Left colon (tissue), 2 donors: ENCODE measurements around the gene PTGDR. TPM values are rescaled to one million over a fixed set of nuclear protein-coding genes. Genes with fewer than 3 reads are reported as not detected.

Source experiments
- ATAC-seq: fragments of 200-7000 bp; cut with Tn5 transposase; one replicate; pipeline ENCODE4 v1.9.1; 2020; ENCODE audit warnings: mild to moderate bottlenecking, moderate library complexity
- DNase-seq, 2 donors: peaks; one replicate each; pipeline ENCODE4 v3.0.0-alpha.2; 2020
- intact Hi-C, 2 donors: fragments of 100-400 bp; cut with DNase I in 1 of 2; cut with micrococcal nuclease in 1 of 2; formaldehyde crosslinking; loops; one replicate each; pipeline versions ENCODE4 v1.11.2 to v1.14.0; 2022; cut with DNase I, micrococcal nuclease
- long read RNA-seq: library from polyadenylated mRNA; unstranded; transcript quantifications from one replicate; pipeline ENCODE4 v2.0.0, GENCODE V29; 2021
- total RNA-seq, 2 donors: library from RNA; stranded (reverse); fragmentation: NEBNext Ultra II Directional; extraction: Animal tissue kit (Norgen Biotek cat#: 25700); gene quantifications; one replicate each; pipeline ENCODE4 v1.2.1, GENCODE V29; 2021
- donor health status: DM: no; HTN: no; CAD: no.
- donor health status: DM: yes; HTN: yes; CAD: no.

Gene PTGDR
- 10 to 100 TPM; 18.4 to 19.6 TPM for total RNA-seq
- long read RNA-seq, transcript PTGDR-201 (2 exons, 2,942 nt) = major isoform, 20 of 27 reads
- long read RNA-seq, partial matches to known transcripts = 0 of 27 reads
- long read RNA-seq, other reads (novel, unspliced or antisense) = 5 of 27 reads

GRCh38 chr14:52267501-52268278 is at the start of gene PTGDR:
PTGDR (plus strand) TSS chr14:52267698; CDS start chr14:52267815, 117 bp downstream.
- intact Hi-C loops = no loop called here
- peak; percentile 80 to 84 for DNase-seq
- ATAC-seq = peak; percentile 88

- ATAC-seq (no peak), DNase-seq (no peak)
- intact Hi-C loops = loop anchor here in 1 of 2 donors (10.0 kb wide), 1 partner anchor 305 kb away; no protein-coding TSS in a partner anchor
Measured at GRCh38 chr14:52219488-52220084, 47.9 kb upstream of the PTGDR start.

- peak; percentile 69 for ATAC-seq
- DNase-seq = no peak
- intact Hi-C loops = loop anchor here in 1 of 2 donors (10.0 kb wide), 1 partner anchor 306 kb away; no protein-coding TSS in a partner anchor
Measured at GRCh38 chr14:52220924-52221811, 46.3 kb upstream of the PTGDR start.

GRCh38 chr14:52222901-52223300 is 44.6 kb upstream of the PTGDR start:
- DNase-seq = no peak
- intact Hi-C loops = loop anchor here in 1 of 2 donors (10.0 kb wide), 1 partner anchor 308 kb away; no protein-coding TSS in a partner anchor
- peak; percentile 21 for ATAC-seq

- peak; percentile 81 for ATAC-seq
- peak; percentile 36 to 54 for DNase-seq
- intact Hi-C loops = loop anchor here in 1 of 2 donors (10.0 kb wide), 1 partner anchor 313 kb away; no protein-coding TSS in a partner anchor
Measured at GRCh38 chr14:52227619-52228222, 39.8 kb upstream of the PTGDR start.

- intact Hi-C loops = no loop called here
- DNase-seq = no peak
- ATAC-seq = peak; percentile 74
Measured at GRCh38 chr14:52233693-52234092, 33.8 kb upstream of the PTGDR start.

GRCh38 chr14:52235434-52235833 is 32.1 kb upstream of the PTGDR start:
- DNase-seq = no peak
- no peak for ATAC-seq
- intact Hi-C loops = no loop called here

- intact Hi-C loops = no loop called here
- DNase-seq = no peak
- no peak for ATAC-seq
Measured at GRCh38 chr14:52235866-52236510, 31.5 kb upstream of the PTGDR start.

- no peak for ATAC-seq
- no peak for DNase-seq
- intact Hi-C loops = no loop called here
Measured at GRCh38 chr14:52238682-52239081, 28.8 kb upstream of the PTGDR start.

GRCh38 chr14:52240623-52241022 is 26.9 kb upstream of the PTGDR start:
- ATAC-seq = no peak
- no peak for DNase-seq
- intact Hi-C loops = no loop called here

GRCh38 chr14:52241087-52241793 is 26.3 kb upstream of the PTGDR start:
- DNase-seq (no peak), ATAC-seq (no peak)
- intact Hi-C loops = no loop called here

- intact Hi-C loops = no loop called here
- DNase-seq (no peak), ATAC-seq (no peak)
Measured at GRCh38 chr14:52244328-52244727, 23.2 kb upstream of the PTGDR start.

GRCh38 chr14:52244997-52245396 is 22.5 kb upstream of the PTGDR start:
- no peak for ATAC-seq

GRCh38 chr14:52248057-52248456 is 19.4 kb upstream of the PTGDR start:
- no peak for ATAC-seq
- intact Hi-C loops = no loop called here
- no peak for DNase-seq

More at GRCh38 chr14:52244997-52245396, 22.5 kb upstream of the PTGDR start:
- intact Hi-C loops = no loop called here
- no peak for DNase-seq

- ATAC-seq (no peak), DNase-seq (no peak)
- intact Hi-C loops = no loop called here
Measured at GRCh38 chr14:52251724-52252123, 15.8 kb upstream of the PTGDR start.

GRCh38 chr14:52253503-52253902 is 14.0 kb upstream of the PTGDR start:
- peak; percentile 71 for ATAC-seq
- DNase-seq = no peak
- intact Hi-C loops = no loop called here

GRCh38 chr14:52254086-52254485 is 13.4 kb upstream of the PTGDR start:
- no peak for ATAC-seq
- intact Hi-C loops = no loop called here
- no peak for DNase-seq
